GM18861 (cell line): ENCODE measurements around the gene EIPR1.

ENCODE experiments used
- ATAC-seq: cut with Tn5 transposase; IDR thresholded peaks from one replicate; pipeline ENCODE4 v1.9.1; 2021; ENCODE audit not compliant: unreplicated experiment

Gene EIPR1

GRCh38 chr2:3277748-3278520 is 99.7 kb downstream of the EIPR1 start:
- no peak for ATAC-seq

GRCh38 chr2:3277050-3277747 is 100.4 kb downstream of the EIPR1 start:
- no peak for ATAC-seq

- ATAC-seq, result no peak
These were observed 104.9 kb downstream of the EIPR1 start for GRCh38 chr2:3272761-3273160.

GRCh38 chr2:3270095-3270478 is 107.5 kb downstream of the EIPR1 start:
- no peak for ATAC-seq

- ATAC-seq, result no peak
These were observed 108.1 kb downstream of the EIPR1 start for GRCh38 chr2:3269425-3270094.

GRCh38 chr2:3268705-3269029 is 109.0 kb downstream of the EIPR1 start:
- ATAC-seq, result no peak

GRCh38 chr2:3267869-3268704 is 109.5 kb downstream of the EIPR1 start:
- ATAC-seq, result no peak

GRCh38 chr2:3266925-3267867 is 110.4 kb downstream of the EIPR1 start:
- no peak for ATAC-seq

- no peak for ATAC-seq
These were observed 111.4 kb downstream of the EIPR1 start for GRCh38 chr2:3265981-3266924.

GRCh38 chr2:3265471-3265870 is 112.1 kb downstream of the EIPR1 start:
- ATAC-seq, result no peak

GRCh38 chr2:3264010-3264744 is 113.4 kb downstream of the EIPR1 start:
- ATAC-seq, result no peak

GRCh38 chr2:3263487-3263886 is 114.1 kb downstream of the EIPR1 start:
- no peak for ATAC-seq

GRCh38 chr2:3262437-3263388 is 114.9 kb downstream of the EIPR1 start:
- no peak for ATAC-seq

- ATAC-seq, result no peak
These were observed 116.1 kb downstream of the EIPR1 start for GRCh38 chr2:3261511-3261910.

GRCh38 chr2:3260959-3261358 is 116.7 kb downstream of the EIPR1 start:
- ATAC-seq, result no peak

GRCh38 chr2:3257826-3258225 is 119.8 kb downstream of the EIPR1 start:
- ATAC-seq, result no peak

GRCh38 chr2:3257166-3257565 is 120.5 kb downstream of the EIPR1 start:
- no peak for ATAC-seq
